Measurements from ENCODE around the gene UMPS.
"Not testable (repeated sequence)": the region's sequence is repeated elsewhere in the genome, so short reads cannot be mapped to it uniquely, and the experiment has no call there.

UMPS gene

DNA sequence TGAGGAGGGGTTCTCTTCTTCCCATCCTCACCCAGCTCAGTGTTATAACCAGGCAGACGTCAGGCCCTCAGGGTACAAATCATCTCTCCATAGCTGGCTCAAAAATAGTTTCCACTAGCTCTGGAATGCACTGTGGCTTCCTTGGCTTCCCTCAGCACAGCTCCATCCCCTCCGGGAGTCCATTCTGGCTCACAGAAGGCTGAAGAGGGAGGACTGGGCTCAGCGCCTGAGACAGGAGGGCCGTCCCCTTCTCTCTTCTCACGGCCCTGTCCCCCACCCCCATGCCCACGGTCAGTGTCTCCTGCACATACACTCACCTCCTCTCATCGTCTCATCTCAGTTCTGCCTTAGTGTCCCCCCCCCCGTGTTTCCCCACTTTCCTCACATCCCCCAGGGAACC, 50.1 kb downstream of the UMPS start:
- peak; percentile 63 for DNase-seq (ENCODE audit: low spot score)

DNA sequence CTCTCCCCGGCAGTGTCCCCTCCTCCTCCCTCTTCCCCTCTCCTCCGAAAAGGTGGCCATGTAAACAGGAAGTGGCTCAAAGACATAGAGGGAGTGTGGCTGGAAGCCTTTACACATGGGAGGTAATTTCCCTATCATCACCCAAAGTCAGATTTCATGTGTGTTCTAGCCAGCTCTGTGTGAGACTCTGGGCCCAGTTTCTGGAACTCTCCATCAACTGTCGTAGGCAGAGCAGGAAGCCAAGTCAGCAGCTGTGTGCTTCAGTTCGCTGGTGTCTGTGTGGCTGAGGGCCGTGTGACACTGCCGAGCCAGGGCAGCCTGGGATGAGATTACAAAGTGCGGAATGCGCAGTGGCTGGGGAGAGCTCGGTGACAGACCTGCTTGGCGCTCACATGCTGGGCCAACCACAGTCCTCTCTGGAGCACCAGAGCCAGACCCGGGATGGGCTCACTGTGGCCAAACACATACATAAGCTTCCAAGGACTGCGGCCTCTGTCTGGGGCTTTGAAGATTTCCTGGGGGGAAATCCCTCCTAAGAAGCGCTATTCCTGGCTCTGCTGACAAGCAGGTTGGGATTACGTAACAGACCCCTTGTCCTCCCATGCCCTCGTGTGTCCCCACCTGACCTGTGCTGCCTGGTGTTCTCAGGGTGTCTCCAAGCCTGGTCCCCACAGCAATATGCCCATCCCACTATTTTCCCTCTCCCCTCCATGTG, 50.7 kb downstream of the UMPS start:
- peak; percentile 87 for DNase-seq (ENCODE audit: low spot score)

DNA sequence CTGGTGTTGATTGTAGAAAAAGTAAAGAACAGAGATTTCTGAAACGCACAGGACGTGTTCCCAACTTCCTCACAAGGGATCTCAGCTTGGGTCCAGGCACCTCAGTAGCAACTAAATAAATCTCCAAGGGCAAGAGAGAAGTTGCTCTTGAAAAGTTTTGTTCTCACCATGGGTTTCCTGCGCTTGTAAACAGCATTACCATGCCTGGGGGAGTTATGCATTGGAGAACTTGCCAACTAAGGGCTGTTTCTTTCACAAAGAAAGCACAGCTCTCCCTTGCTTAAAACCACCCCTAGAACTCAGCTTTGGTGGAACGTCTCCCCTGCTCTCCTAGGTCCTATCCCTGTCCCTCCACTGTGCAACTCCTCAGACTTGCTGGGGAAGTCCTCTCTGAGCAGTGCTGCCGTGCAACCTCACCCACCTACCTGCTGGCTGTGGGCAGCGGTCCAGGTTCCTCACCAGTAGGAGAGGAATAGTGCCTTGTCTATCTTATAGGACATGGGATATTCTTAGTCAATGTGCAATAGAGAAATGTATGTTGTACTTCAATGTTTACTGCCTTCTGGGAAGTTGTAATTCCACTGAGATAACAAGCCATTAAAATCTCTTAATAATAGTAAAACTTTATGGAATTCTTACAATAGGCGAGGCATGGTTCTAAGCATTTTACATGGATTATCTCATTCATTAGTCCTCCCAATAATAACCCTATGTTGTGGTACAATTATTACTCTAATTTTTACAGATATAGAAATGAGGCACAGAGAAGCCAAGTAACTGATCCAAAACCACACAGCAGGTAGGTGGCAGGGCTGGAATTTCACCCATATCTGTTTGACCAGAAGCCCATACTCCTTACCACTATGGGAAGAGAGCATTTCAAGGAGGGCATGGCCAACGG, 51.5 kb downstream of the UMPS start:
- DNase-seq (ENCODE audit: low spot score): no peak

DNA sequence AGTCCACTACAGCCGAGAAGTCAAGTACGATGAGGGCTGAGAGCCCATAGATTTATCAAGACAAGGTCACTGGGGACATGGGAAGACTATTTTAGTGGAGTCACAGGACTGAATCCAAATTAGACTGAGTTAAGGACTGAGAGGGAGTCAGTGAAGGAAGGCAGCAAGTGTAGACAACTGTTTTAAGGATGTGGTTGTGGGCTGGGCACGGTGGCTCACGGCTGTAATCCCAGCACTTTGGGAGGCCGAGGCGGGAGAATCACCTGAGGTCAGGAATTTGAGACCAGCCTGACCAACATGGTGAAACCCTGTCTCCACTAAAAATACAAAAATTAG, 52.1 kb downstream of the UMPS start:
- not testable (repeated sequence) for DNase-seq (ENCODE audit: low spot score)

DNA sequence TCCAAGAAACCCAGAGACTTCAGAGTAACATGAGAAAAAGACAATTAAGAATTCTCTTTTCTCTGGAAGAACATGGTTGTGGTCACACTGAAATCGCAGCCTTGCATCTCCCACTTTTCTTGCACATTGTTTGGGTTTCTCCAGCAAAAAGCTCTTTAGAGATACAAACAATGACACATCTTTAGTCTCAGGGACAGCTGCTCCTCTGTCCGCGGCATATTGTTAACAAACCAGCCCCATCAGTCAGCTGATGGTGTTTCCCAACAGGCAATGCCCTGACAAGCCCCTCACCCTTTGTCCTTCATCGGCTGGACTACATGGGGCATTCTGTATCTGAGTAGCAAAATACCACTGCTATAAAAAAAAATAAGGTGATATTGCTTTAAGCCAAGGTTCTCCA, 53.4 kb downstream of the UMPS start:
- no peak for DNase-seq (ENCODE audit: low spot score)

DNA sequence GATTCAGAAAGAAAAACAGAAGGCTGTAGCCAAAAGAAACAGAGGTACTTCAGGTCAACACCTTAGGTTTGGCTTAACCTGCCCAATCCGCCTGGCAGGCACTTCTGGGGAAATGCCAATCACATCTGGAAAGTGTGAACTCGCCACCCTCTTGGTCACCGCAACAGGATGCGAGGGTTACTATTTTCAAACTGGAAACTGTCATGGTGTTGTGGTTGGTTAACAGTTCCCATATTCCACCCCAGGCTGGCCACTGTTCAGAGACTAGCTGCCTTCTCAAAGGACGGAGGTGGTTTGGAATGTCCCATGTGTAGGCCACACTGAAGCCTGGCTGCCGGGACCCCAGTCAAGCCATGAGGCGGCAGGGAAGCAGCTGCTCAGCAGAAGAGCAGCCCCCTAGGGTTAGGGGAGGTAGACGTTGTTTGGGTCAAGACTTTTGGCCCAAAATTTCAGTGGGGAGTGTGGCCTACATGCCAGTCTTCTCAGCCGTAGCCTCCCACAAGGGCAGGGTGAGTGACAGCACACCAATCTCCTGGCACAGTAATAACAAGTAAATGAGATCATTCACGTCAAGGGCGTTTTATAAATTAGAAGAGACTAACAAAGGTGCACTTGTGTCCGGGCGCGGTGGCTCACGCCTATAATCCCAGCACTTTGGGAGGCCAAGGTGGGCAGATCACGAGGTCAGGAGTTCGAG, 54.6 kb downstream of the UMPS start:
- DNase-seq (ENCODE audit: low spot score): no peak

DNA sequence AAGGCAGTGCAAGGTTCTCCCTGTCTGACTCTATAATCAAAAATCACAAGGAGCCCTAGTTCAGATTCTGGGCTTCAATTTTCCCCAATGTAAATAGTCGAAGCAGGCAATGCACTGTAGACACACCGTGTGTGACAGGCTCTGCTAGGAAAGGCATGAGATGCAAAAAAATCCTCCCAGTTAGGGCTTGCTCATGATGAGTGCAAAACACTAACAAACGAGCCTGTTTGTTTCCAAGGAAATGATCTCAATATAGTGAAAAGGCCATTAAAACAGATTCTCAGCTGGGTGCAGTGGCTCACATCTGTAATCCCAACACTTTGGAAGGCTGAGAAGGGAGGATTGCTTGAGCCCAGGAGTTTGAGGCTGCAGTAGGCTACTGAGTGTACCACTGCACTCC, 55.7 kb downstream of the UMPS start:
- no peak for DNase-seq (ENCODE audit: low spot score)

DNA sequence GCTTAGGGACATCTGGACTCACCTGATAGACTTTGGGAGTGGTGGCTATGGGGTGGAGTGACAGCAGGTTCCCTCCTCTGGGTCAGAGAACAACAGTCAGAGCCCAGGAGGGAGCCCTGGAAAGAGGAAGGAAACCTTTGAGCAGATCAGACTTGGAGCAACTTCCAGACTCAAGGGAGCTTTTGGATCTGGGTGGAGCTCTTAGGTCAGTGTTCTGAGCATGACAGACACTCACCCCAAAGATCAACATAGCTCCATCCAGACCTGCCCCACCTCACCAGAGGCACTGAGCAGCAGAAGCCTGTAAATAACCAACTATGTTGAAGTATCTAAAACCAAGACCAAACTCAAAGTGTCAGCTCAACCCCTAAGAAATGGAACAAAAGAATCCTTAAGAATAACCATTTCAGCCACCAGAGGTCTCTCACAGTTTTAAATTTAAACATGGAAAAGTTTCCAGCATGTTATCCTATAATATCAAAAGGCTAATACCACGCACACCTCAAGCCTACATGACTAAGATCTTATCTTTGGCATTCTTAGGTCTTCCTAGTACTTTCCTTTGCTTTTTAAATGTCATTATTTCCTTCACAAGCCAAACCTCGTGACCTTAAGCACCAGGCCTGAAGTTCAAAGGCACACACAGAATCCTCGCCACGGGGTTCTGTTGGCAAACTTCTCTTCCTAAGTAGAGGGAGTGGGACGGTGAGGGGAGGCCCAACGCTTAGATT, 56.4 kb downstream of the UMPS start:
- DNase-seq (ENCODE audit: low spot score): no peak

DNA sequence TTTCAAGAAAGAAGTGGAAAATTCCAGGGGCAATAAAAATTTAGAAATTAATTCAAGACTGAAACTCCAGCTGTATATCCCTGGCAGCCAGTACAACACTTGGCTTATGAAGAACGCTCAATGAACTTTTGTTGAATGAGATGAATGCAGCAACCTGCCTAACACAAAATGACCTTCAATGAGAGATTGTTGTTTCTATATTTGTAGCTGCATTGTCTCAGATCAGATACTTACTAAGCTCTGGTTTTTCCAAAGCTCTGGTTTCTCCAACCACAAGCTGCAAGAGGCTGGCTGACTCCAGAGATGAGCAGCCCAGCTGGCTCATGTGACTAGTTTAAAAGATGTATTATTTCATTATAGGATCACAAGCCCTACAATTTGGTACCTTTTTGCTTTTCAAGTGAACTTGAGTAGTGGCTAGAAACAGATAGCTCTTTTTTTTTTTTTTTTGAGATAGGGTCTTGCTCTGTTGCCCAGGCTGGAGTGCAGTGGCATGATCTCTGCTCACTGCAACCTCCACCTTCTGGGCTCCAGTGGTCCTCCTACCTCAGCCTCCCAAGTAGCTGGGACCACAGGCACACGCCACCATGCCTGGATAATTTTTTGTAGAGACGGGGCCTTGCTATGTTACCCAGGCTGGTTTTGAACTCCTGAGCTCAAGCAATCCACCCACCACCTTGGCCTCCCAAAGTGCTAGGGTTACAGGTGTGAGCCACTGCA, 57.4 kb downstream of the UMPS start:
- DNase-seq (ENCODE audit: low spot score): peak; percentile 77

DNA sequence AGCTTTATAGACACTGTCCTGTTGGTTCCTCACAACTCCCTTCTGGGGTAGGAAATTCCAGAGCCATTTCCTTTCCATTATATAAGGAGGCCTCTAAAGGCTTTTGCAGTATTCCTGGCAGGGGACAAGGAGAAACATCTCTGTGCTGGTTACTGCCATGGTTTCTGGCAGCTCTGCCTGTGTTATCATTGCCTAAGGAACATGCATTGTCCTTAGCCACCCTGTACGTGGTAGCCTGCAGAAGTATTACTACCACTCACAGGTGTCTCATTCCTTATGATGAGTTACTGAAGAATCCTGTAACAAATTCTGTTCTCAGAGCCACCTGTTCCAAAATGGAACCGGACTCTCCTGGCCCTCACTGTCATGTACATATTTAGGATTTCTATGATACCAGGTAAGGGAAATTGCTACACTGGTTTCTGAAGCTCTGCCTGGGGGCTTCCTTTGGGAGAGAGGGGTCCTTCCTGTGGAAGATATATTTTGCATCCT, 58.0 kb downstream of the UMPS start:
- no peak for DNase-seq (ENCODE audit: low spot score)

DNA sequence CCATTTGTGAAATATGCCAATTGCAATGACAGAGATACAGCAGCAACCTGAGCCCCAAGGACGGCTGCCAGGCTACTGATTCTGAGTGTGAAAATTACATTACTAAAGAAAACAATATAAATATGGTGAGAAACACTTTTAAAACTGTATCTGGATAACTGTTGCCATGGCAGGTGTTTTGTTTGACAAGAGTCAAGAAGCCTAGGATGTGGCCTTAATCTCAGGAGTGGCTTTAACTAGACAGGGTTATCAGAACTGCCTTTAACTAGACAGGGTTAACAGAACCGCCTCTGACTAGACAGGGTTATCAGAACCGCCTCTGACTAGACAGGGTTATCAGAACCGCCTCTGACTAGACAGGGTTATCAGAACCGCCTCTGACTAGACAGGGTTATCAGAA, 58.9 kb downstream of the UMPS start:
- DNase-seq (ENCODE audit: low spot score): not testable (repeated sequence)

DNA sequence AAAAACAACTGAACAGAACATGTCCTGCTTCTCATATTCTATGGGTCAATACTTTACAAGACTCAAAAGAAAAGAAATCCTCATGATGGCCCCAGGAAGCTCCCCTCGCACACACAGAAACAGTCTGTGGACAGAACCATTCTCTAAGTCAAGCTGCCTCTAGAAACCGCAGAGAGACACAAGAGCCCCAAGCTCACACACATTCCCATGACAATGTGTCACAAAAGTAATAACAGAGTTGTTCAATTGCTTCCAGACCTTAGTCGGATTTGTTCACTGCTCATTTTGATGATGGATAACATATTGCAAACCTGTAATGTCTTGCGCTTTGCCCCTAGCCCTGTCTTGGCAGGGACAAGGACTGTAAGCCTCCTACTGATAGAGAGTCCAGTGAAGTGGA, 60.9 kb downstream of the UMPS start:
- DNase-seq (ENCODE audit: low spot score): no peak

DNA sequence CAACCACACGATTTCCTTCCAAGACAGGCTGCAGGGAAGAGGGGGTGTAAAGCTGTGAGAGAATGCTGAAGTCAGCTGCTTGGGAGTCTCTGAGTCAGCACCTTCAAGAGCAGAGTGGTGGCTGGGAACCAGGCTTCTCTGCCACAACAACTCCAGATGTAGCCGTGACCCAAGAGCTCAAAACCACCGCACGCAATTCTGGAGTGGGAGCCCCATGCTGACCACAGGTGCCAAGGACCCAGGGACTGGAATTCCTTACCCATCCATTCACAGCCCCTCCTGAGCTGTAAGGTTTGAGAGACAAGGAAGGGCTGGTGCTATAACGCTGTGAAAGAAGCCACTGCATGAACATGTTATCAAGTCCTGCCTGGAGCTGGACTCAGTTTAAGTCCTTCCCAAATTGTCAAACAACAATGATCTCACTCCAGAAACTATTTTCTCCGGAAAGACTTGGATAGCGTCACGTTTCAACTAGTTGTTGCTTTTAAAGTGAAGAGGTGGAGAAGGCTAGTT, 61.4 kb downstream of the UMPS start:
- no peak for DNase-seq (ENCODE audit: low spot score)

DNA sequence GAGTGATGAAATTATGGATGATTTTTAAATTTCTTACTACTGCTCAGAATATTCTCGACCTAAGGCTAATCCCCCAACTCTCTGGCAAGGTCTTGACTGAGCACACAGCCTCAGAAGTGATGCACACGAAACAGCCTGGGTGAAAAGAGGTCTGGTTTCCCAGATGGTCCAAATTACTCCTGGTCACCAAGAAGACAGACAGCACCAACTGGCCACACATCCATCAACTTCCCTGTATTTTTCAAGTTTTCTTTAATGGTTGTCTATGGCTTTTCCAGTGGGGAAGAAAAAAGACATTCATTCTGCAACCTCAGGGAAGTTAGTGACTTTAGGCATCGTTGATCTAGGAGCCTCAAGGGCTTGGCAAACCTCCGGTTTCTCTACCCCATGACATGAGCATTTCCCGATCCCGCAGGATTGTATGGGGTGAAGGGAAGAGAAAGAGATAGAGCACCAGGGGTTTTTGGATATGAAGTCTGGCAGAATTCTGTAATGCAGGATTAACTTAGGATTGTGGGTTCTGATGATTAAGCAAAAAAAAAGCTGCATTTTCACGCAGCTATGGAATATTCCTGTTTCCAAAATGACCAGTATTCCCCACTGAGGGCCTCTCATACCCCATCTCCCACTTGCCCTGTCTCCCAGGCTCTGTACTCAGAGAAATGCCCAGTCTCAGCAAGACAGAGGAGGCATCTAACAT, 62.2 kb downstream of the UMPS start:
- no peak for DNase-seq (ENCODE audit: low spot score)

DNA sequence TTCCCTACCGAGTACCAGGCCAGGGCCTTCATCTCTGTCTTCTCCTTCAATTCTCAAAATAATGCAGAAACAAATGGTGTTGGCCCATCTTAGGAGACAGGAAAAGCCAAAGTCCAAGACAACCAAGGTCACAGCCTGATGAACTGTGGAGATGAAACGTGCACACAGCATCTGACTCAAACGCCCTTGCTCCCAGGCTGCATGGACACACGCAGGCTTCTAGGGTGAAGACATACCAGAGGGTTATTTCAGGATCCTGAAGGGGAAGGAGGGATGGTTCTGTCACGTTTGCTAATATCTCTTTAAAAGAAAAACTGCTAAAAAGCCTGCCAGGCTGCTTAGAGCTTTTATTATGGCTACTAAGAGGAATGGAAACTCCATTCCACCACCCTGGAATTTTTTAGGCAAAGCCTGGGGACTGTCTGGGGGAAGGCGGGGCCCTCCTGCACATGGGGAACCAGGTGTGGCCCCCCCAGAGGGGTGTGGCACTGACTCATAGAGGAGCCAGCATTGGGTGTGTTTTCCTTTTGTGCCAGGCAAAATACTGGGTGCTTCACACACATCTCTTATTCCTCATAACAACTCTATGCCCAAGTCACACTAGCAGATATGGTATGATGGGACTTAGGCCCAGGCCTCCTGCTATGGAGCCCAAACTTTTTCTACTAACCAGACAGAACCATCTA, 62.9 kb downstream of the UMPS start:
- DNase-seq (ENCODE audit: low spot score): no peak

DNA sequence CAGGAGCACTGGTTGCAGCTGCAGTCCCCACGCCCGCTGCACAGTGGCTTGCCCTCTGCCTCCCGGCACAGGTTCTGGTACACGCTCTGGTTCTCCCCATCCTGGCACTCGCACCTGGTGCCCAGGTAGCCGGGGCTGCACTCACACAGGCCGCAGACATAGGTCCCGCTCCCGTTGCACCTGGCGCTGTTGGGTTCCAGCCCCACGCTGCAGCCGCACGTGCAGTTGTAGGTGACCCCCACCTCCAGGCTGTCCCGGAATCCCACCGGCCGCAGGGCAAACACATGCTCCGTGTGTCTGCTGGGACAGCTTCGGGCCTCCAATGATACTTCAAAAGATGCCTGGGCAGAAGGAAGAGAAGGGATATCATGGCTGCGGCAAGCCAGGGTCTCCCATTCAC, 66.2 kb downstream of the UMPS start:
- no peak for DNase-seq (ENCODE audit: low spot score)

DNA sequence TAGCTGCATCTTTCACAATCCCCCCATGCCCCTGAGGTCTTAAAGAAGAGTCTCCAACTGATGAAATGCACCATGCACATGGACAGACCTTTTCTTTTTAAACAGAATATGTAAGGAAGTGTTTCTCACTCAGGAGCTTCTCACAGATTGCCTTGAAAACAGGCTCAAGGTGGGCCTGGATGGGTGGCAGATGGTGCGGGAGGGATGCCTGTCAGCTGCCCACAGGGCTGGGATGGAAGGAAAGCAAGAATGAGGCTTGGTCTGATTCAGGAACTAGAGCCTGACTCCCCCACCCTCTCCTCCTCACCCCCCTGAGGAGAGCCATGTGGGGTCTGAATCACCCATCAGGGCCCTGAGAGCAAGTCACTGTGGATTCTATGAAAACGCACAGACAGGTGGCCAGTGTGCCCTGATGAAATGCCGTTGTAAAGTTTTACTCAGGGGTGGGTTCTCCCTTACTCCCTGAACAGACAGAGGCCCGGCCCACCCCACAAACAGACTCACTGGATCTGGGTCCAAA, 67.2 kb downstream of the UMPS start:
- no peak for DNase-seq (ENCODE audit: low spot score)

Measured in globus pallidus (tissue), 1 donor.